GM20000 (cell line): ENCODE results near the gene RGS18.
A peak's percentile ranks its signal among the peaks of the same experiment; 100 is the strongest.

ENCODE experiments used
- DNase-seq: peaks from one replicate; pipeline ENCODE4 v3.0.0; 2012; ENCODE audit warnings: low spot score
- TF ChIP-seq, protein P1 (sequence below): IDR thresholded peaks from 2 replicates; pipeline ENCODE4 v1.5.1; 2012; ENCODE audit warnings: mild to moderate bottlenecking, control low read depth; ENCODE audit errors: extremely low read depth, missing control alignments

Gene RGS18, protein sequence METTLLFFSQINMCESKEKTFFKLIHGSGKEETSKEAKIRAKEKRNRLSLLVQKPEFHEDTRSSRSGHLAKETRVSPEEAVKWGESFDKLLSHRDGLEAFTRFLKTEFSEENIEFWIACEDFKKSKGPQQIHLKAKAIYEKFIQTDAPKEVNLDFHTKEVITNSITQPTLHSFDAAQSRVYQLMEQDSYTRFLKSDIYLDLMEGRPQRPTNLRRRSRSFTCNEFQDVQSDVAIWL

DNA sequence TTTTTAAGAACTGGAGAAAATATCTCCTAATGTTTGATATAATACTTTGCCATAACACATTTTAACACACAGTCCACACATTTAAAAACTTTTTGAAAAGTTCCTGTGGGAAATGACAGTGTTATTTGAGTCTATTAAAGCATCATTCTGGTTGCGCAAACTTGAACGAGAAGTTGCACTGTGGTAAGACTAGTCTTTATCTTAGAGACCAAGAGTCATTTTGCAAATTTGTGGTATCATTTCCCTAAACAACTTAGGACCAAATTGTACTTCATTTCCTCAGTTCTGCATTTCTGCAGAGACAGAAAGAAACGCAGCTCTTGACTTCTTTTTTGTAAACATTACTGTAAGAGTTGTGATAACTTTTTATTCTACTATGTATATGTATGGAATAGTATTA, at the start of gene RGS18:
Gene RGS18, plus strand, starts transcription at position 282 of the 400 bp plus-strand sequence. CDS start 176 bp downstream, outside the sequence.
- TF ChIP-seq, protein P1, sequence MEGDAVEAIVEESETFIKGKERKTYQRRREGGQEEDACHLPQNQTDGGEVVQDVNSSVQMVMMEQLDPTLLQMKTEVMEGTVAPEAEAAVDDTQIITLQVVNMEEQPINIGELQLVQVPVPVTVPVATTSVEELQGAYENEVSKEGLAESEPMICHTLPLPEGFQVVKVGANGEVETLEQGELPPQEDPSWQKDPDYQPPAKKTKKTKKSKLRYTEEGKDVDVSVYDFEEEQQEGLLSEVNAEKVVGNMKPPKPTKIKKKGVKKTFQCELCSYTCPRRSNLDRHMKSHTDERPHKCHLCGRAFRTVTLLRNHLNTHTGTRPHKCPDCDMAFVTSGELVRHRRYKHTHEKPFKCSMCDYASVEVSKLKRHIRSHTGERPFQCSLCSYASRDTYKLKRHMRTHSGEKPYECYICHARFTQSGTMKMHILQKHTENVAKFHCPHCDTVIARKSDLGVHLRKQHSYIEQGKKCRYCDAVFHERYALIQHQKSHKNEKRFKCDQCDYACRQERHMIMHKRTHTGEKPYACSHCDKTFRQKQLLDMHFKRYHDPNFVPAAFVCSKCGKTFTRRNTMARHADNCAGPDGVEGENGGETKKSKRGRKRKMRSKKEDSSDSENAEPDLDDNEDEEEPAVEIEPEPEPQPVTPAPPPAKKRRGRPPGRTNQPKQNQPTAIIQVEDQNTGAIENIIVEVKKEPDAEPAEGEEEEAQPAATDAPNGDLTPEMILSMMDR, result no peak
- peak; percentile 5 for DNase-seq

- TF ChIP-seq, protein P1, result no peak
- DNase-seq, result no peak
Observed at GRCh38 chr1:192109576-192109975, 48.7 kb upstream of the RGS18 start.

GRCh38 chr1:192115000-192115399, 43.3 kb upstream of the RGS18 start:
- TF ChIP-seq, protein P1, result no peak
- no peak for DNase-seq

- no peak for DNase-seq
- TF ChIP-seq, protein P1, result no peak
Observed at GRCh38 chr1:192118881-192119405, 39.3 kb upstream of the RGS18 start.

DNA sequence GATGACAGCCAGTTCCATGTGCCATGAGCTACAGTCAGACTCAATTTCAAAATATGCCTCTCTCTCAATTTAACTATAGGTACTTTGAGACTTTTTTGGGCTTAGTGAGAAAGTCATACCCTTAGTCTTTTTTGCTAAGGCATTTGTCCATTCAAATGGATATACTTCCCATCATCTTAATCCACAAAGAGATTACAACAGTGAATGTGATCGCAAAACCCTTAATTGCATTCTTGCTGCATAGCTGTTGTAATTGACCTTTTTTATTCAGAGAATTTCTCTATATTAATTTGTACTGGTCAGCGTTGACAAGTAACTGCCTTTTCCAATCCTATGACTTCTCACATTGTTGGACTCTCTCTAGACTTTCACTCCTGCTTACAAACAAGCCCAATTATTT, 38.6 kb upstream of the RGS18 start:
- no peak for DNase-seq
- TF ChIP-seq, protein P1, result no peak

GRCh38 chr1:192122668-192123067, 35.6 kb upstream of the RGS18 start:
- DNase-seq, result no peak
- TF ChIP-seq, protein P1, result no peak

DNA sequence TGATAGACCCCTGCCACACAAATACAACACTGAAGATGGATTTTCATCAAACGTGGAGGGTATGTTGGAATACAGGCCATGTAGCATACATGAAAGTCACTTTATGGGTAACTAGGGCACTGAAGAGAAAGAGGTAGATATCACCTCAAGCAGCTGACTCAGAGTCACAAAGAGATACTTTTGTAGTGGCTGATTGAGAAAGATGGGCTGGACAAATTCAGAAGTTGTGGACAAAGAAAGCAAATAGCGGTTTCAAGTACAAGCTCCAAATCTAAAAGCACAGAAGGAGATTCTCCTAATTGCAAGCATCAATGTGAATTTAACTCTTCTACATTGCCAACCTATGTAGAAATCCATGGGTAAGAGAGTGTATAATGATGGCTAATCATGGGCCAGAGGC, 35.0 kb upstream of the RGS18 start:
- no peak for DNase-seq
- TF ChIP-seq, protein P1, result no peak
